Neural cell (in vitro differentiated cells): ENCODE measurements around the gene ELOVL7.

ENCODE experiments used
- CTCF ChIP-seq: fragments of 450-650 bp; IDR thresholded peaks from 2 replicates; pipeline ENCODE4 v1.5.1; 2014; ENCODE audit warnings: antibody characterized with exemption, mild to moderate bottlenecking, moderate library complexity; ENCODE audit not compliant: poor library complexity, severe bottlenecking
- EP300 ChIP-seq: fragments of 450-650 bp; conservative IDR thresholded peaks from 2 replicates; pipeline ENCODE4 v1.6.1; 2014; ENCODE audit warnings: antibody characterized with exemption, mild to moderate bottlenecking, moderate library complexity; ENCODE audit not compliant: poor library complexity, severe bottlenecking
- EZH2 ChIP-seq: fragments of 200-600, 300-800 bp; shearing (Covaris generic), sonication (generic); IDR thresholded peaks from 2 replicates; pipeline ENCODE4 v1.6.1; 2014; ENCODE audit warnings: antibody characterized with exemption, low read length, borderline replicate concordance, mild to moderate bottlenecking; ENCODE audit not compliant: insufficient read depth, poor library complexity, severe bottlenecking
- POLR2AphosphoS5 ChIP-seq: IDR thresholded peaks from 2 replicates; pipeline ENCODE4 v1.6.1; 2012
- RAD21 ChIP-seq: fragments of 450-650 bp; conservative IDR thresholded peaks from 2 replicates; pipeline ENCODE4 v1.6.1; 2014; ENCODE audit warnings: antibody characterized with exemption, mild to moderate bottlenecking, moderate library complexity
- SMC3 ChIP-seq: fragments of 450-650 bp; conservative IDR thresholded peaks from 2 replicates; pipeline ENCODE4 v1.6.1; 2014; ENCODE audit warnings: antibody characterized with exemption, mild to moderate bottlenecking, moderate library complexity; ENCODE audit not compliant: poor library complexity

- TF ChIP-seq CTCF (no peak), RAD21 (no peak), EZH2 (no peak), SMC3 (no peak), EP300 (no peak), POLR2AphosphoS5 (no peak)
These were observed 116.9 kb downstream of the ELOVL7 start for GRCh38 chr5:60727033-60727679.
